ENCODE results near the gene HELZ2. TPM values are rescaled to one million over a fixed set of nuclear protein-coding genes. Genes with fewer than 3 reads are reported as not detected.

HELZ2 gene
- total and polyA plus RNA-seq, 5 experiments from 2014 or later: 3.1 to 24.4 (median 4.6) TPM

GRCh38 chr20:63551068-63551467 lies 23.0 kb downstream of the HELZ2 start:
- no peaks in the 10 kb centered on the region for H3K9me3 Mint-ChIP-seq
- no peaks in the 10 kb centered on the region for H3K36me3 Mint-ChIP-seq
- H3K27ac Mint-ChIP-seq: peak overlapping the region in 4 of 10 donors; percentile 46 to 86 (median 76)
- no peak for ATAC-seq
- peaks cover 8 to 31% (median 28%) of the 10 kb centered on the region in 4 donors for H3K4me1 Mint-ChIP-seq
- H3K27me3 Mint-ChIP-seq: peaks cover 0 to 17% (median 2%) of the 10 kb centered on the region in 5 donors
- POLR2A ChIA-PET: interaction anchor here (1.2 kb wide), 1 partner anchor 12 kb away, joined by 5 read pairs; no protein-coding TSS in a partner anchor
- peak overlapping the region in 2 of 10 donors; percentile 45 to 57 for H3K4me3 Mint-ChIP-seq
- DNase-seq: no peak

- H3K4me3 Mint-ChIP-seq: peak overlapping the region in 4 of 10 donors; percentile 6 to 64 (median 9)
- H3K27me3 Mint-ChIP-seq: peaks cover 0 to 17% (median 2%) of the 10 kb centered on the region in 5 donors
- no peaks in the 10 kb centered on the region for H3K36me3 Mint-ChIP-seq
- no peak overlapping the region for H3K27ac Mint-ChIP-seq
- POLR2A ChIA-PET: interaction anchor here (0.9 to 1.2 kb wide), 2 partner anchors 11 to 92 kb away, joined by 4 to 5 read pairs; no protein-coding TSS in a partner anchor
- DNase-seq: no peak
- H3K9me3 Mint-ChIP-seq: no peaks in the 10 kb centered on the region
- no peak for ATAC-seq
- peaks cover 13 to 35% (median 34%) of the 10 kb centered on the region in 4 donors for H3K4me1 Mint-ChIP-seq
Observed at GRCh38 chr20:63549679-63550282, 24.3 kb downstream of the HELZ2 start.

- DNase-seq (no peak), ATAC-seq (no peak)
- peaks cover 0 to 17% (median 2%) of the 10 kb centered on the region in 5 donors for H3K27me3 Mint-ChIP-seq
- peak overlapping the region in 3 of 10 donors; percentile 53 to 80 (median 60) for H3K27ac Mint-ChIP-seq
- peak overlapping the region in 3 of 10 donors; percentile 6 to 64 (median 11) for H3K4me3 Mint-ChIP-seq
- H3K4me1 Mint-ChIP-seq: peaks cover 13 to 34% (median 30%) of the 10 kb centered on the region in 4 donors
- H3K36me3 Mint-ChIP-seq: no peaks in the 10 kb centered on the region
- no peaks in the 10 kb centered on the region for H3K9me3 Mint-ChIP-seq
- POLR2A ChIA-PET: no interaction called here
Observed at GRCh38 chr20:63549019-63549418, 25.0 kb downstream of the HELZ2 start.

GRCh38 chr20:63548542-63548941 lies 25.5 kb downstream of the HELZ2 start:
- no peak overlapping the region for H3K27ac Mint-ChIP-seq

GRCh38 chr20:63547725-63548480 lies 26.1 kb downstream of the HELZ2 start, which contains the start of gene SRMS:
SRMS (minus strand) TSS chr20:63547749; CDS start chr20:63547463, 286 bp downstream.
- no peaks in the 10 kb centered on the region for H3K36me3 Mint-ChIP-seq
- DNase-seq (no peak), ATAC-seq (no peak)
- no peak within 1 kb of the TSS for H3K27ac Mint-ChIP-seq
- POLR2A ChIA-PET: interaction anchor here (0.8 to 1.6 kb wide), 3 partner anchors 10 to 27 kb away, joined by 3 to 9 read pairs (median 3); partner anchors contain the start of genes PPDPF and PTK6
- H3K27me3 Mint-ChIP-seq: peaks cover 0 to 17% (median 2%) of the 10 kb centered on the region in 5 donors
- peak within 1 kb of the TSS in 1 of 10 donors; percentile 15 for H3K4me3 Mint-ChIP-seq
- no peaks in the 10 kb centered on the region for H3K9me3 Mint-ChIP-seq
- H3K4me1 Mint-ChIP-seq: peaks cover 17 to 35% (median 26%) of the 10 kb centered on the region in 4 donors

More at GRCh38 chr20:63548542-63548941, 25.5 kb downstream of the HELZ2 start:
- H3K9me3 Mint-ChIP-seq: no peaks in the 10 kb centered on the region
- H3K4me1 Mint-ChIP-seq: peaks cover 17 to 38% (median 30%) of the 10 kb centered on the region in 4 donors
- POLR2A ChIA-PET: no interaction called here
- H3K27me3 Mint-ChIP-seq: peaks cover 0 to 17% (median 2%) of the 10 kb centered on the region in 5 donors
- DNase-seq (no peak), ATAC-seq (no peak)
- no peaks in the 10 kb centered on the region for H3K36me3 Mint-ChIP-seq
- H3K4me3 Mint-ChIP-seq: no peak overlapping the region

GRCh38 chr20:63546956-63547724 lies 26.9 kb downstream of the HELZ2 start:
- peaks cover 12 to 28% (median 19%) of the 10 kb centered on the region in 4 donors for H3K4me1 Mint-ChIP-seq
- ATAC-seq (no peak), DNase-seq (no peak)
- no peaks in the 10 kb centered on the region for H3K36me3 Mint-ChIP-seq
- no peaks in the 10 kb centered on the region for H3K9me3 Mint-ChIP-seq
- H3K4me3 Mint-ChIP-seq: peak overlapping the region in 1 of 10 donors; percentile 15
- H3K27ac Mint-ChIP-seq: no peak overlapping the region
- POLR2A ChIA-PET: interaction anchor here (0.5 to 1.6 kb wide), 5 partner anchors 9 to 38 kb away, joined by 3 to 9 read pairs (median 4); partner anchors contain the start of genes PPDPF and PTK6
- peaks cover 0 to 17% (median 2%) of the 10 kb centered on the region in 5 donors for H3K27me3 Mint-ChIP-seq

- Mint-ChIP-seq H3K27ac (no peak overlapping the region), H3K4me1 (peaks cover 12 to 26% (median 16%) of the 10 kb centered on the region in 4 donors), H3K36me3 (no peaks in the 10 kb centered on the region), H3K9me3 (no peaks in the 10 kb centered on the region), H3K4me3 (no peak overlapping the region), H3K27me3 (peaks cover 0 to 17% (median 2%) of the 10 kb centered on the region in 5 donors)
- POLR2A ChIA-PET: interaction anchor here (0.5 to 1.6 kb wide), 4 partner anchors 9 to 38 kb away, joined by 3 to 9 read pairs (median 4); partner anchors contain the start of genes PPDPF and PTK6
- no peak for ATAC-seq
- no peak for DNase-seq
Observed at GRCh38 chr20:63546256-63546955, 27.6 kb downstream of the HELZ2 start.

GRCh38 chr20:63545814-63546213 lies 28.2 kb downstream of the HELZ2 start:
- no peak overlapping the region for H3K4me3 Mint-ChIP-seq
- peak in 1 of 2 donors; percentile 58 for ATAC-seq
- H3K36me3 Mint-ChIP-seq: no peaks in the 10 kb centered on the region
- H3K27me3 Mint-ChIP-seq: peaks cover 0 to 17% (median 0%) of the 10 kb centered on the region in 5 donors
- H3K4me1 Mint-ChIP-seq: peaks cover 8 to 26% (median 11%) of the 10 kb centered on the region in 4 donors
- DNase-seq: no peak
- H3K9me3 Mint-ChIP-seq: no peaks in the 10 kb centered on the region
- POLR2A ChIA-PET: interaction anchor here (0.7 to 1.8 kb wide), 4 partner anchors 8 to 83 kb away, joined by 3 to 9 read pairs (median 4); partner anchors contain the start of genes PPDPF and PTK6
- no peak overlapping the region for H3K27ac Mint-ChIP-seq

- Mint-ChIP-seq H3K27ac (peak overlapping the region in 2 of 10 donors; percentile 77 to 83), H3K4me3 (no peak overlapping the region), H3K27me3 (peaks cover 0 to 16% (median 0%) of the 10 kb centered on the region in 5 donors), H3K4me1 (peaks cover 7 to 22% (median 11%) of the 10 kb centered on the region in 4 donors), H3K36me3 (no peaks in the 10 kb centered on the region), H3K9me3 (no peaks in the 10 kb centered on the region)
- DNase-seq (no peak), ATAC-seq (no peak)
- POLR2A ChIA-PET: interaction anchor here (0.7 to 1.8 kb wide), 2 partner anchors 24 to 84 kb away, joined by 3 to 5 read pairs; partner anchors contain the start of gene PPDPF
Observed at GRCh38 chr20:63544958-63545516, 29.0 kb downstream of the HELZ2 start.

GRCh38 chr20:63544241-63544957 lies 29.6 kb downstream of the HELZ2 start:
- POLR2A ChIA-PET: interaction anchor here (1.8 kb wide), 1 partner anchor 23 kb away, joined by 5 read pairs; the partner anchor contains the start of gene PPDPF
- H3K4me3 Mint-ChIP-seq: peak overlapping the region in 1 of 10 donors; percentile 24
- H3K9me3 Mint-ChIP-seq: no peaks in the 10 kb centered on the region
- H3K27me3 Mint-ChIP-seq: peaks cover 0 to 11% (median 0%) of the 10 kb centered on the region in 5 donors
- no peaks in the 10 kb centered on the region for H3K36me3 Mint-ChIP-seq
- peaks cover 6 to 16% (median 12%) of the 10 kb centered on the region in 4 donors for H3K4me1 Mint-ChIP-seq
- DNase-seq (no peak), ATAC-seq (no peak)
- H3K27ac Mint-ChIP-seq: no peak overlapping the region
